ENCODE measurements around the gene MEI1.

Gene MEI1

GRCh38 chr22:41844513-41844912 lies 145.2 kb downstream of the MEI1 start:
- DNase-seq, result no peak

DNA sequence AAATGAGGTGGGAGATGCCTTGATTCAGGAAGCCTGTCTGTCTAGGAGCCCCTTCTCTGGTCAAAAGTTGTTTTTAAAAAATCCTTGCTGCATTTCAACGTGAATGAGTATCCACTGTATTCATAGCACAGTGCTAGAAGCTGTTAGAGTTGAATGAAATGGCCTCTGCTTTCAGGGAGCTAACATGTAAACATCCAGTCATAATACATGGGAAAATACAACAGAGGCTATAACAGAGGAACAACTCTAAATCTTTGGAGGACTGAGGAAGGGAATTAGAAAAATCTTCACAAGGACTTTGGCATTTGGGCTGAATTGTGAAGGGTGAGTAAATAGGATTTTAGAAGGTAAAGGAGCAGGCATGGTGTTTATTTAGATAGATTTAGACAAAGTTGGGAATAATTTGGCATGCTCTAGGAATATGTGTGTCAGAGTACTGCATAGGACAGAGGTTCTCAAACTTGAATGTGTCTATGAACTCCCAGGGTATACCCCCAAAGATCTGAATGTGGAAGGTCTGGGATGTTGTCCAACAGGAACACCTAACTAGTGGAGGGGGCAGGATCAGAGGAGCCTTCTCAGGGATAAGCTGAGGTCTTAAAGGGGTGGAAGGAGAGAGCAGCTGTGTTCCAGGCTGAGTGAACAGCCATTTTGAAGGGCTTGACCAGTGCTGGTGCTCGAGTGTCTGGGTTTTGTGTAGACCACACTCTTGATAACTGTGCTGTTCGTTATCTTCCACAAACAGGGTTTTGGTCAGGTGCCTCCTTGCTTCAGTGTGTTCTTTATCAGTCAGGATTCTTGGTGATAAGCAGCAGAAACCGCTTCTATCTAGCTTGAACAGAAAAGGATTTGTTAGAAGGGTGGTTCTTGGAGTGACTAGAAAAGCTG lies 146.3 kb downstream of the MEI1 start:
- DNase-seq, result no peak

- no peak for DNase-seq
Measured at GRCh38 chr22:41846268-41846987, 147.1 kb downstream of the MEI1 start.

- no peak for DNase-seq
Measured at GRCh38 chr22:41847300-41847699, 148.0 kb downstream of the MEI1 start.

- DNase-seq, result peak; percentile 94
Measured at GRCh38 chr22:41848468-41848867, 149.2 kb downstream of the MEI1 start.
